Measurements from ENCODE around the gene LRP10.
"Not testable (repeated sequence)": the region's sequence is repeated elsewhere in the genome, so short reads cannot be mapped to it uniquely, and the experiment has no call there.

Gene LRP10

GRCh38 chr14:22871224-22872032 lies at the start of gene LRP10:
LRP10 (plus strand) TSS chr14:22871740; CDS start chr14:22872304, 564 bp downstream.
- peak; percentile 29 to 41 for DNase-seq

GRCh38 chr14:22822016-22822570 lies 49.4 kb upstream of the LRP10 start:
- DNase-seq: no peak

- no peak for DNase-seq
Observed at GRCh38 chr14:22822571-22823098, 48.9 kb upstream of the LRP10 start.

GRCh38 chr14:22824711-22825359 lies 46.7 kb upstream of the LRP10 start:
- DNase-seq: no peak

- not testable (repeated sequence) for DNase-seq
Observed at GRCh38 chr14:22829076-22829660, 42.4 kb upstream of the LRP10 start.

GRCh38 chr14:22829661-22830442 lies 41.7 kb upstream of the LRP10 start, which contains the start of gene MRPL52:
MRPL52 (plus strand) TSS chr14:22829887; CDS start chr14:22829913, 26 bp downstream.
- peak; percentile 74 to 90 for DNase-seq

- DNase-seq: no peak
Observed at GRCh38 chr14:22830443-22831010, 41.0 kb upstream of the LRP10 start.

- DNase-seq: no peak
Observed at GRCh38 chr14:22835505-22835904, 36.0 kb upstream of the LRP10 start.

- DNase-seq: no peak
Observed at GRCh38 chr14:22836301-22837113, 35.0 kb upstream of the LRP10 start, which contains the start of gene MMP14. MMP14 (plus strand) TSS chr14:22836585; CDS start chr14:22836818, 233 bp downstream.

- no peak for DNase-seq
Observed at GRCh38 chr14:22837114-22837749, 34.3 kb upstream of the LRP10 start.

GRCh38 chr14:22837750-22838538 lies 33.6 kb upstream of the LRP10 start:
- DNase-seq: no peak

- no peak for DNase-seq
Observed at GRCh38 chr14:22838631-22839041, 32.9 kb upstream of the LRP10 start.

- no peak for DNase-seq
Observed at GRCh38 chr14:22839159-22839779, 32.3 kb upstream of the LRP10 start.

- no peak for DNase-seq
Observed at GRCh38 chr14:22841311-22841710, 30.2 kb upstream of the LRP10 start.

- DNase-seq: no peak
Observed at GRCh38 chr14:22841769-22842168, 29.8 kb upstream of the LRP10 start.

- DNase-seq: no peak
Observed at GRCh38 chr14:22842211-22843122, 29.1 kb upstream of the LRP10 start.

GRCh38 chr14:22843123-22843925 lies 28.2 kb upstream of the LRP10 start:
- no peak for DNase-seq

All from NCI-H187 (cell line).